Eye (tissue), 1 donor: ENCODE results near the gene TRDMT1.

Experiments
- DNase-seq: peaks from one replicate; pipeline ENCODE4 v3.0.0-alpha.2; 2015

TRDMT1 gene

GRCh38 chr10:17209302-17209701 is 7.8 kb upstream of the TRDMT1 start:
- no peak for DNase-seq

GRCh38 chr10:17208476-17208875 is 7.0 kb upstream of the TRDMT1 start:
- DNase-seq: no peak

GRCh38 chr10:17206210-17206709 is 4.8 kb upstream of the TRDMT1 start:
- DNase-seq: no peak

DNA sequence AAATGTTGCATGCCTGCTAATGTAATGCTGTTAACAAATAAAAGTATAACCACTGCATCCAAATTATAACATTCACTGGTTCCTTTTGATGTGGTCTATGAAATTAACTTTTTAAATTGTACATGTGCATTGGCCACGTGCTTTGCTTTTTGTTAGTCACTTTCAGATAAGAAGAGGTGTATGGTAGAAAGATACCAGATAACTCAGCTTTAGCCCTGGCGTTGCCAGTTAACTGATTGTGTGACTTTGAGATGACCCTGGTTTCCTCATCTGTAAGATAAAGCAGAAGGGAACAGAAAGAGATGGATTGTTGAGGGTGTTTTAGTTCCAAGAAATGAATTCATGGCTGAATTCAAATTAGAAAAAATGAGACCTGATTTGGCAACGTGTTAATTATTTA is 1.9 kb upstream of the TRDMT1 start:
- no peak for DNase-seq

DNA sequence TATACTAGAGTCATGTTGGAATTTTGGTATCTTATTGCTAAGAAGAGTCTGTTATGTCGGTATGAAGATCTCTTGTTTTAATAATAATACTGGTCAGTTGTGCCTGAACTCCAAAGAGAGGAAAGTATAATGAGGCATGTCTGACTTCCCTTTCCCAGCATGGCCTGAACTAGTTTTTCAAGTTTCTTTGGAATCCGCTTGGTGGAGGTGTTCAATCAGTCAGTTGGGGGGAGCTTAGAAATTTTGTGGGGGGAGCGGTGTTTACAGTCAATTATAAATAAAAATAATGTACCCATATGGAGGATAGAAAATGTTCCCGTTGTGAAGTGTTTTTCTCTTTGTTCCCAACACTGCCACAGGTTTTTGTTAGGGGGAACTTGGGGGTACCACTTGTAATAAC is 1.5 kb upstream of the TRDMT1 start:
- DNase-seq: no peak

DNA sequence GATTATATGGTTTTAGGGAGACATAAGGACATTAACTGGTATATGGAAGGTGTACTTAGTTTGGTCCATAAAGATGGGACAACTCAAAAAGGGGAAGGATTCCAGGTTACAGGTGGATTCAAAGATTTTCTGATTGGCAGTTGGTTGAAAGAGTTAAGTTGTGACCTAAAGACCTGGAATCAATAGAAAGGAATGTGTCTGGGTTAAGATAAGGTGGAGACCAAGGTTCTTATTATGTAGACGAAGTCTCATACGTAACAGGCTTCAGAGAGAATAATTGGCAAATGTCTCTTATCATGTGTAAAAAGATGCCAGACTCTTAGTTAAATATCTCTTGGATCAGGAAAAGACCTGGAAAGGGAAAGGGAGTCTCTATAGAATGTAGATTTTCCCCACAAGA is 1.0 kb upstream of the TRDMT1 start:
- no peak for DNase-seq

DNA sequence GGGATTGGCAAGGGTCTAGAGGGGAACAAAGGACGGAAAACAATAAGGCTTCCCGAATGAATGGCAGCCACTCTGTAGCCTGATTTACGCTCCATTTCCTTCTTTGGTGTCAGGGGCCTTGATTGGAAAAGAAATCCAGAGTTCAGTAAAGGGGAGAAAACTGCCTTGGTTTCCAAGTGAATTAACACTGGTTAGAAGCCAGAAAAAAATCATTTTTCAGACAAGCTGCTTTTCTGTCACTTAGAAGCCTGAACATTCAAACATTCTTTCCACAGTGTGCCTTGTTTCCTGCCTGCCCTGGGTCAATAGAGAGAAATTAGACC is 283 bp upstream of the TRDMT1 start:
- DNase-seq: no peak

DNA sequence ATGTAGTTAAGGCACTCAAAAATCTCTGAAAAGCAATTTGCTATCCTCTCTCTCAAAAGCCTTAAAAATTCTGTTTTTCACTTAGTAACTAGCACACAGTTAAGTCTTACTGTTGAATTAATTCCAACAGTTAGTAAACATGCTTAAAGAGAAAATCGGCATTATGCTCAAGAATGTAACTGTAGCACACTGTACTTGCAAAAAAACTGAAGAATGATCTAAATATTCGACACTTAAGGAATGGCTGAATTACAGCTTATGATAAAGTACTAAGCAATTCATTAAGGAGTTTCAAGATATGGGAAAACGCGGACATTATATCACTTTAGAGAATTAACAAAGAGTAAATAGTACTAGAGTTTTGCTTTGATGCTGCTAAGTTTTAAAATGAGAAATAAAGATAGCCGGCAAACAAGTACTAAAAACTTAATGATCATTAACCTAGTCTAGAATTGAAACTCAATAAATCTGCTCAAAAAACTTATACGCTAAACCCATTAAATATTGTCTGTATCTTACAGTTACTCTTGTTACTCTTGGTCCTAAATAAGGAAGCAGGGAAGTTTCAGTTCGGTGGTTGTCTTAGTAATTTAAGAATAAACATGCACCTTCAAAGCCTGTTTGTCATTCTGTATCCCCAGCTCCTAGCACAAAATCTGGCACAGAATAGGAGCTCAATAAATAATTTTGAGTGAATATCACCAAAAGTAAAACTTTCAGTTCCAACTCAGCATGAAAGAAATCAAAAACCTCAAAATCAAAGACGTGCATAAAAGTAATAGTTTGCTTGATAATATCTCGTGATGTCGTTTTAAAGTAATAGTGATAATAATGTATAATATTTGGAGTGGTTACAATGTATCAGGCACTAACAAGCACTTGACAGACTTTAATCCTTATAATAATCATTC is 1.2 kb downstream of the TRDMT1 start:
- peak; percentile 49 for DNase-seq

GRCh38 chr10:17199351-17199804 is 2.1 kb downstream of the TRDMT1 start:
- DNase-seq: peak; percentile 64

DNA sequence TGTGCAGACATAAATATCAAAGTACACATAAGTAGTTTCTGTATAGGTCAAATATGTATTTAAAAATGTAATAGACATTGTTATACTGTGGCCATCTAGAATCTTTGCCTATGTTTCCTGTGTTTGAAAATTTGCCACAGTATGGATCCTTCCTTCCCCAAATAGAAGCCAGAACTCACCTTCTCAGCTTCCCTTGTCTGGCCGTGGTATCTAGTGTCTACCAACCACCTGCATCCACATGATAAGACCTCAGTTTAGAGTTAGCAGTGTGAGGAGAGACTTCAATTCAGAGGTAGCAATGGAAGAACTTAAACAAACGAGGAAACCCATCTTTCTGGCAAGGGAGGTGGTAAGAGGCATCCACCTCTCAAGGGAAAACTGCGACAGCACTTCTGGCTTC is 4.9 kb downstream of the TRDMT1 start:
- no peak for DNase-seq

GRCh38 chr10:17196045-17196444 is 5.4 kb downstream of the TRDMT1 start:
- DNase-seq: no peak

DNA sequence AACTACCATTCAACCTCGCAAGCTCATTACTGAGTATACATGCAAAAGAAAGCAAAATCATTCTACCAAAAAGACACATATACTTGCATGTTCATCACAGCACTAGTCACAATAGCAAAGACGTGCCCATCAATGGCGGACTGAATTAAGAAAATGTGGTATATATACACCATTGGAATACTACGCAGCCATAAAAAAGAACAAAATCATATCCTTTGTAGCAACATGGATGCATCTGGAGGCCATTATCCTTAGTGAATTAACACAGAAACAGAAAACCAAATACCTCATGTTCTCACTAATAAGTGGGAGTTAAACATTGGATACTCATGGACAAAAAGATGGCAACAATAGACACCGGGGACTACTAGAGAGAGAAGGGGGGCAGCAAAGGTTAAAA is 6.4 kb downstream of the TRDMT1 start:
- no peak for DNase-seq

DNA sequence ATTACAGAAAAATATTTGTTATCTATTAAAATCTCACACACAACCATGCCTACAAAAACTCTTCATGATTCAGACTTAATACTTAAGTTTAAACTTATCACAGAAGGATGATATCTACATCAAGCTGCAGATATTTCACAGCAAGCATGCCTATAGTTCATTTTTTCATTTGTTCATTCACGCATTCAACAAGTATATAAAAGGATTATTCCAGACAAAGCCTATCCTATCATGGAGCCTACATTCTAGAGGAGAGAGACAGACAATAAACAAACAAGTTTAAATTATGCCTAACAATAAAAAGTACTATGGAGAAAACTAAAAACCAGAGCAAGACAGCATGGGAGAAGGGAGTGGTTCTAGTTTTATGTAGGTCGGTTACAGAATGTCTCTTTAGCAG is 10.9 kb downstream of the TRDMT1 start:
- DNase-seq: no peak

DNA sequence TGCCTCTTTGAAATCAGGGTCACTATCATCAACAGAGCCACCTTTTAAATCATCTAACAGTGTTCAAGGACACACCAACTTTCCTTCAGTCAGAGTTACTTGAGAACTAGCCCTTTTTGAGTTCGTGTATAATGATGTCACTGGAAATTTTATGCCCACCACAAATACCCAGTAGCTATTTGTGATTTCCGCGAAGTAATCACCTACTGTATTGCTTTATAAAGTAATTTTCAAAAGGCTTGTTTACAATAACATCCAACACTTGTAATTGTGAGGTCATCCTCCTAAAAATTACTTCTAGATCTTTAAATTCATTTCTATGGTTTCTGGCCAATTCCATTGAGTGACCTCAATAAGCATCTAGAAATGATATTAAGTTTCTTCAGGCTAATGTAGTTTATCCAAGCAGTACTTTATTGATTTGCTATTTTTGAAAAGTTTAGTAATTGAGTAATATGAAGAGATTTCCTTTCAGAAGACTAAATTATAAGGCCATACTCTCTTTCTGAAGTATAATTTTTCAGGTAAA is 12.8 kb downstream of the TRDMT1 start:
- no peak for DNase-seq

- no peak for DNase-seq
These were observed 15.6 kb downstream of the TRDMT1 start for GRCh38 chr10:17185873-17186272.

DNA sequence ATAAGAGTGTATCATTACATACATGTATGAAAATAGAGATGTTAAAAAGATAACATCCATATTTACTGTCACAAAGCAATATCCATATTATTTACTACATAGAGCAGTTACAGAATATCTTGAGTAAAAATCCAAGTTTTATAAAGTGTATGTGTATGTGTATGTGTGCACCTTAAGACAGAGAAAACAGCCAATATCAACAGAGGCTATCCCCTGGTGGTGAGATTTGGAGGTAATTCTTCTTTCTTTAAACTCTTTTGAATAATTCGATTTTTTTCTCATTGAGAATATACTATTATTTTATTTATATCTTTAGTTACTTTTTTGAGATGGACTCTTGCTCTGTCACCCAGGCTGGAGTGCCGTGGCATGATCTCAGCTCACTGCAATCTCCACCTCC is 18.4 kb downstream of the TRDMT1 start:
- no peak for DNase-seq

DNA sequence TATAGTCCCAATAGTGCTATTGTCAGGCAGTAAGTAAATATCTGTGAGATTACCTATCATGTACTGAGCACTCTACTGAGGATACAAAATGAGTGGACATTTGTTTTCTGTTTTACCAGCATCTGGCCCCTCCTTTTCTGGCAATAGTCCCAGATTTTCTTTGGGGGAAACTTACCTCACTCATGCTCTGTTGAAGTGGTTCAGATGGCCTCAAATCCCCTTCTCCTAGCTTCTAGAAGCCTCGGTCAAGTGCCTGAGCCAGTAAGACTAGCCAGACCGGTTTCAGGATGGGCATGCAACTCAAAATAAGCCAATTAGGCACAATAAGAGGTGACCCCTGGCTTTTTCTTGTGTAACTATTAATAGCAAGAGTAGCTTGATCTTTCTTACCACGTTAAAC is 19.7 kb downstream of the TRDMT1 start:
- DNase-seq: peak; percentile 38

GRCh38 chr10:17181110-17181509 is 20.4 kb downstream of the TRDMT1 start:
- DNase-seq: peak; percentile 74

GRCh38 chr10:17179002-17179401 is 22.5 kb downstream of the TRDMT1 start:
- DNase-seq: no peak

GRCh38 chr10:17178006-17178405 is 23.5 kb downstream of the TRDMT1 start:
- no peak for DNase-seq

- no peak for DNase-seq
These were observed 24.5 kb downstream of the TRDMT1 start for GRCh38 chr10:17177014-17177413.

DNA sequence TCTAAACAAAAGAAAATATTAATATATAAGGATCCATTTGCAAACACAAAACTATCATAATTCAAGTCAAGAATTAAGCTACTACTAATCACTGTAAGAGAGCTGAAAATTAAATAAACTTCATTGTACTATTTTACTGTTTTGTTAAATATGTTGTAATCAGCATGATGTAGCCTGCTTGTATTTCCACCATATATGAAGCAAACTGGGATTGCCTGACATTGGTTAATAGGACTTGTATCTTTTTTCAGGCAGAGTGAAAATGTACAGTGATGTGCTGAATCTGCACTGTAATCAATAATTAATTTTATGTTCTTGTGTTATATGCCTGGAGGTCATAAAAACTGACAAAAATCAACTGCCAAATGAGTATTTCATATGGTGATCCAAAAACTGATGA is 25.4 kb downstream of the TRDMT1 start:
- no peak for DNase-seq

- no peak for DNase-seq
These were observed 25.9 kb downstream of the TRDMT1 start for GRCh38 chr10:17175551-17175950.

DNA sequence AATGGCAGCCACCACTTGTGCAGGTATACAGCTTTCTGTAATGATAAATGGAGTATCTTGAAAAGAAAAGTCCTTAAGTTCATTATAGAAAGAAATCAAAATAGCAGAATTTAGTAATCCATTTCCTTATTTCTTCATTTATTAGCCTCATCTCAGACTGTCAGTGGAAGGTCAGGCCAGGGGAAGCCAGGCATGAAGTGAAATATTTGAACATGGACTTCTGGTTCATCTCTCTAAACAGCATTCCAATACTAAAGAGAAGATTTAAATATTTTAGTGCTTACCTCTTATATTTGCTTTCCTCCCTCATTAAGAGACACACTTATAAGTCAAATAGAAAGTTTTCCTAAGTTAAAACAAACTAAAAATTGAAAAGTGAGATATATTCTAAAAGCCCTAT is 26.8 kb downstream of the TRDMT1 start:
- DNase-seq: no peak
